A673 (cell line): Measurements from ENCODE around the gene TMPRSS13. TPM values are rescaled to one million over a fixed set of nuclear protein-coding genes. Genes with fewer than 3 reads are reported as not detected.

ENCODE experiments used
- BruUV-seq: library from RNA; stranded (reverse); fragments of 400-500 nt; replicated peaks from 2 replicates; lab custom pipeline; 2021; lab: Mats Ljungman, UMichigan
- CTCF ChIA-PET: fragments of 300-600 bp; sonication (Branson Sonifier 250); formaldehyde crosslinking; loops from one replicate; lab custom pipeline; 2022; ENCODE audit warnings: antibody characterized with exemption; lab: Charles Lee
- POLR2A ChIA-PET: fragments of 300-600 bp; sonication (Branson Sonifier 250); formaldehyde crosslinking; loops from one replicate; lab custom pipeline; 2022; ENCODE audit warnings: antibody characterized with exemption; ENCODE audit not compliant: low non-redundant PET; lab: Charles Lee
- DNase-seq: peaks from one replicate; pipeline ENCODE4 v3.0.0-alpha.2; 2015; ENCODE audit warnings: low spot score
- H3K27ac ChIP-seq: fragments of 200-600 bp; sonication (generic); 2 replicates; pipeline ENCODE4 v1.5.1; 2016; ENCODE audit warnings: mixed run types, low read depth, mild to moderate bottlenecking, mixed read lengths, antibody characterized with exemption, low read length; ENCODE audit not compliant: poor library complexity, severe bottlenecking
- H3K27me3 ChIP-seq: fragments of 200-600 bp; sonication (generic); replicated peaks from 2 replicates; pipeline ENCODE4 v1.6.1; 2017; ENCODE audit warnings: mixed run types, low read depth, mild to moderate bottlenecking, mixed read lengths, antibody characterized with exemption, low read length; ENCODE audit not compliant: insufficient read depth, poor library complexity
- H3K36me3 ChIP-seq: fragments of 200-600 bp; sonication (generic); 2 replicates; pipeline ENCODE4 v1.6.1; 2016; ENCODE audit warnings: mixed run types, mild to moderate bottlenecking, mixed read lengths, antibody characterized with exemption, low read length; ENCODE audit not compliant: insufficient read depth, poor library complexity, severe bottlenecking
- H3K4me1 ChIP-seq: fragments of 200-600 bp; sonication (generic); 2 replicates; pipeline ENCODE4 v1.6.1; 2017; ENCODE audit warnings: mixed run types, mild to moderate bottlenecking, mixed read lengths, antibody characterized with exemption, low read length; ENCODE audit not compliant: insufficient read depth, poor library complexity, severe bottlenecking
- H3K4me3 ChIP-seq: fragments of 200-600 bp; sonication (generic); 2 replicates; pipeline ENCODE4 v1.5.1; 2016; ENCODE audit warnings: low read depth, mixed run types, mild to moderate bottlenecking, mixed read lengths, low read length; ENCODE audit not compliant: poor library complexity, severe bottlenecking
- H3K9me3 ChIP-seq: fragments of 200-600 bp; sonication (generic); 2 replicates; pipeline ENCODE4 v1.6.1; 2016; ENCODE audit warnings: mixed run types, low read depth, mild to moderate bottlenecking, mixed read lengths, antibody characterized with exemption, low read length; ENCODE audit not compliant: poor library complexity, severe bottlenecking
- CTCF ChIP-seq: fragments of 300-800, 200-600 bp; sonication (generic); conservative IDR thresholded peaks from 2 replicates; pipeline ENCODE4 v1.5.1; 2017; ENCODE audit warnings: low read depth, mild to moderate bottlenecking, antibody characterized with exemption, low read length, moderate library complexity, mixed read lengths
- EZH2 ChIP-seq: fragments of 200-600 bp; sonication (generic); IDR thresholded peaks from 2 replicates; pipeline ENCODE4 v1.6.1; 2017; ENCODE audit warnings: borderline replicate concordance, low read depth, mild to moderate bottlenecking, mixed read lengths, antibody characterized with exemption, low read length; ENCODE audit not compliant: poor library complexity, severe bottlenecking
- intact Hi-C: fragments of 100-400 bp; cut with micrococcal nuclease; formaldehyde crosslinking; loops from one replicate; pipeline ENCODE4 v1.10.0; 2022; ENCODE audit not compliant: unreplicated experiment
- total RNA-seq: library from RNA; stranded (reverse); gene quantifications from 2 replicates; pipeline ENCODE4 v1.2.3, GENCODE V29; 2021

The TMPRSS13 gene
- total RNA-seq, 1 experiment from 2014 or later, result not detected

- H3K4me3 ChIP-seq, result no peak overlapping the region
- H3K27me3 ChIP-seq, result peaks cover 15% of the 10 kb centered on the region
- no peaks in the 10 kb centered on the region for H3K36me3 ChIP-seq
- DNase-seq, result no peak
- ChIA-PET CTCF (no interaction called here), POLR2A (no interaction called here)
- H3K9me3 ChIP-seq, result no peaks in the 10 kb centered on the region
- BruUV-seq, result no TSS peak
- intact Hi-C loops, result no loop called here
- H3K4me1 ChIP-seq, result no peaks in the 10 kb centered on the region
- H3K27ac ChIP-seq, result no peak overlapping the region
- TF ChIP-seq EZH2, result no peak
- TF ChIP-seq CTCF, result no peak
Measured at GRCh38 chr11:117961896-117962295, 32.7 kb upstream of the TMPRSS13 start.

- Histone ChIP-seq H3K36me3 (no peaks in the 10 kb centered on the region), H3K27me3 (peaks cover 21% of the 10 kb centered on the region), H3K27ac (no peak overlapping the region), H3K4me3 (no peak overlapping the region), H3K9me3 (no peaks in the 10 kb centered on the region), H3K4me1 (no peaks in the 10 kb centered on the region)
- intact Hi-C loops, result no loop called here
- ChIA-PET CTCF (no interaction called here), POLR2A (interaction anchor here (0.6 kb wide), 1 partner anchor 29 kb away, joined by 3 read pairs; no protein-coding TSS in a partner anchor)
- no peak for DNase-seq
- BruUV-seq, result no TSS peak
- no peak for TF ChIP-seq CTCF
- no peak for TF ChIP-seq EZH2
Measured at GRCh38 chr11:117960406-117960805, 31.2 kb upstream of the TMPRSS13 start.

- intact Hi-C loops, result no loop called here
- CTCF ChIA-PET, result no interaction called here
Measured at GRCh38 chr11:117959438-117960149, 30.4 kb upstream of the TMPRSS13 start.

More at GRCh38 chr11:117959438-117960149, 30.4 kb upstream of the TMPRSS13 start:
- no peak for DNase-seq
- no peaks in the 10 kb centered on the region for H3K9me3 ChIP-seq
- H3K4me3 ChIP-seq, result no peak overlapping the region
- H3K27me3 ChIP-seq, result peaks cover 24% of the 10 kb centered on the region
- no TSS peak for BruUV-seq
- no peaks in the 10 kb centered on the region for H3K36me3 ChIP-seq
- TF ChIP-seq CTCF, result no peak
- no peak for TF ChIP-seq EZH2
- POLR2A ChIA-PET, result interaction anchor here (0.6 kb wide), 1 partner anchor 28 kb away, joined by 3 read pairs; no protein-coding TSS in a partner anchor
- no peak overlapping the region for H3K27ac ChIP-seq
- H3K4me1 ChIP-seq, result no peaks in the 10 kb centered on the region
